Skin epidermis (tissue), 12 donors: Measurements from ENCODE around the gene C14orf180.
A peak's percentile ranks its signal among the peaks of the same experiment; 100 is the strongest.

Source experiments
- H3K27ac ChIP-seq, 21 experiments: fragments of 200-600 bp; sonication (generic) in 11 of 21; one replicate each; pipeline ENCODE4 v1.5.0; 2020; ENCODE audit warnings: mild to moderate bottlenecking in 3 of 21, inconsistent platforms in 2 of 21, moderate library complexity in 2 of 21
- H3K4me3 ChIP-seq, 7 experiments: fragments of 200-600 bp; sonication (generic) in 2 of 7; one replicate each; pipeline ENCODE4 v1.5.0; 2020; ENCODE audit warnings: inconsistent platforms in 2 of 7, mild to moderate bottlenecking in 2 of 7, moderate library complexity in 1 of 7

Gene C14orf180

DNA sequence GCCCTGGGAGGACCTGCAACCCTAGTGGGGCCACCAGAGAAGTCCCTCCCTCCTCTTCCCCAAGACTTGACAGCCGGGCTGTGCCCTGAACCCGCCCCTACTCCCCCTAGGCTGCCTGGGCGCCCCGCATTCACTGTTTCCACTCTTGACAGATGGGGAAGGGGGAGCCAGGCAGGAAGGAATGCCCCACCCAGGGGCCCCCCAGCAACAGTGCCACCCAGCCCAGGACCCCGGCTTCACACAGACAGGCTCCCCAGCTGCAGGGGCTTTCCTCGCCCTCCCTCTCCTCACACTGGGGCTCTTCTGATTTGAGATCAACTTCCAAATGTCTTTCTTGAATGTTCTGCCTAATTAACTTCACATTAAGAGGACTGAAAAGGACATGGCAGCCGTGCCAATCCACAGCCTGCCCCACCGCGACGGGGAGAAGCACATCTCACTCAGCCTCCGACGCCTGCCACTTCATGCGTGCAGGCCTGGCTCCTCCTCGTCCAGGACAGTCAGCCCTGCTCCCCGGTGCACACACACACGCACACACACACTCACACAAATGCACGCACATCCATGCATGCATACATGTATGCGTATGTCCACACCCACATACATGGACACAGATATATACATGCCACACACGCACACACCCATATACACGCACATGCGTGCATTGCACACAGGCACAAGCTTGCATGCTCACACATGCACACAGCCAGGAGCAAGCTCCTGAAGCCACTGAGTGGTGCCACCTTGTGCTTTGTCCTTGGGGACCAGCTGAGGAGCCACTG lies 19.6 kb upstream of the C14orf180 start:
- Histone ChIP-seq H3K27ac (no peak overlapping the region), H3K4me3 (no peak overlapping the region)

DNA sequence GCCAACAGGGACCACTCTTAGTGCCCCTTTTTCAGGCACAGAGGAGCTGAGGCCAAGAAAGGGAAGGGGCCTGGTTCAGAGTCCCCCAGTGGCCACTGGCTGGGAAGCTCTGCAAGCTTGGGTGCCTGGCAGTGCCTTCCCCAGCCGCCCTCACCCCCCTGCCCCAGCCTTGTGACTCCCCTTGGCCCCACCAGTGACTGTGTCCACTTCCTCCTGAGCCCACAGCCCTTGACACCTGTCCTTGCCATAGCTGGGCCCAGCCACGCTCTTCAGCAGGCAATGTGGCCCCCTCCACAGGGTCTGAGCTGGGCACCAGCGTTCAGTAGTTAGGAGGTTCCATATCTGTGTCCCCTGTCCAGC lies 19.0 kb upstream of the C14orf180 start:
- no peak overlapping the region for H3K27ac ChIP-seq
- no peak overlapping the region for H3K4me3 ChIP-seq

DNA sequence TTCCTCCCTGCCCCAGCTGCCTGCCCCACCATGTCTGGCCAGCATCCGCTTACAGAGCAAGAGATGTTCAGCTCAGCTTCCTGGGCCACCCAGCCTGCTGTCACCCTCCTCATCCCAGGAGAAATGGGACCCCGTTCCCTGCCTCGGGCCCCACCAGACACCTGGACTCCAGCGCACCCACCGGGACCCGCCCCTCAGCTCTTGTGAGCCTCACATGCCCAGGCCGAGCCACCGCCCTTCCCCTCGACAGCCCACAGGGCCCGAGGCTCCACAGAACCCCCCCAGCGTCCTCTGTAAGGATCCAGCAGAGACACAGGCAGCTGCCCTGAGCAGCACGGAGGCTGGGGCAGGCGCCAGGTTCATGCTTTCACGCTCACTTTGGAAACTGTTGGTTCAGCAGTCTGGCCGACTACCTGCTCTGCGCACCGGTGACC lies 18.4 kb upstream of the C14orf180 start:
- no peak overlapping the region for H3K27ac ChIP-seq

DNA sequence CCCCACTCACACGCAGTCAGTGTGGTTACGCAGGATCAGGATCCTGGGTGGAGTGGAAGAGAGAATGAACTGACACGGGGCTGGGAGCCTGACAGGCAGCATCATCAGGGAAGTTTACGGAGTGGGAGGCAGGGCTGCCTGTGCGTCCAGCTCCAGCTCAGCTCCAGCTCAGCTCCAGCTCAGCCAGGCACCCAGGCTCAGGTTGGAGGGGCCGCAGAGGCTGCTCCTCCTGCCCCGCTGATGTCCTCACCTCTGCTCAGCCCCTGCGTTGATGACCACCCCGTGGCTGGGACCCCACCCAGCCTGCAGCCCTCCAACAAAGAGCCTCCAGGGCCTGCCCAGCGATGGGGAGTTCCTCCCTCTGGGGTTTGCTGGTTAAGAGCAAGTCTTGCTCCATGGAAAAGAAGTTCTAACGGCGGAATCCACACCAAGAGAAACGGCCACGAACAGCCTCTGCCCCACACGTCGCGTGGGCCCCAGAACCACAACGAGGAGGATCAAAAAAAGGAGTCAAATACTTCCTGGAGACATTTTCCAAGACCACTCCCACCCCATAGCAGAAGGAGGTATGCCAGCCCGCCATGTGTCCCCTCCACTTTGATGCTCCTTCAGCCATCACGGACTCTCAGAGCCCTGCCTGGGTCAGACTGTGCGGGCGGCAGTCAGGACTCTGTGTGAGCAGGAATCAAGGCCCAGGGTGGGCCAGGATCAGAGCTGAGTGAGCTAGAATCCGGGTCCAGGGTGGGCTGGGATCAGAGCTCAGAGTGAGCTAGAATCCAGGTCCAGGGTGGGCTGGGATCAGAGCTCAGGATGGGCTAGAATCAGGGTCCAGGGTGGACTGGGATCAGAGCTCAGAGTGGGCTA lies 17.7 kb upstream of the C14orf180 start:
- H3K4me3 ChIP-seq: no peak overlapping the region
- peak overlapping the region in 1 of 21 experiments; percentile 10 for H3K27ac ChIP-seq

More for the DNA sequence above, 18.4 kb upstream of the C14orf180 start:
- no peak overlapping the region for H3K4me3 ChIP-seq

DNA sequence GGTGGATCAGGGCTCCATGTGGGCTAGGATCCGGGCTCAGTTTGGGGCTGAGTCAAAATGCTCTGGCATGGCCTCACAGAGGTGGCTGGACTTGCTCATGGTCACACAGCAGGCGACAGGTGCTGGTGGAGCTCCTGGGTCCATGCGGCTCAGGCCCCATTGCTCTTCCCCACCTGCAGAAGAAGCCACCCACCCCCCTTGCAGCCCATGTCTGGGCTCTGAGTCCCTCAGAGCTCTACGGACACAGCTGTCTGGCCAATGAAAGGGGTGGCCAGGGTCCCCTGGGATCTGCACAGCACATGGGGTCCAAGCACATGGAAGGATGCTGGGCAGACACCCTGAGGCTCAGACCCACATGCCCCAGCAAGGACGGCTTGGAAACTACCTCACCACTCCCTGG lies 17.0 kb upstream of the C14orf180 start:
- H3K27ac ChIP-seq: peak overlapping the region in 1 of 21 experiments; percentile 10
- no peak overlapping the region for H3K4me3 ChIP-seq

DNA sequence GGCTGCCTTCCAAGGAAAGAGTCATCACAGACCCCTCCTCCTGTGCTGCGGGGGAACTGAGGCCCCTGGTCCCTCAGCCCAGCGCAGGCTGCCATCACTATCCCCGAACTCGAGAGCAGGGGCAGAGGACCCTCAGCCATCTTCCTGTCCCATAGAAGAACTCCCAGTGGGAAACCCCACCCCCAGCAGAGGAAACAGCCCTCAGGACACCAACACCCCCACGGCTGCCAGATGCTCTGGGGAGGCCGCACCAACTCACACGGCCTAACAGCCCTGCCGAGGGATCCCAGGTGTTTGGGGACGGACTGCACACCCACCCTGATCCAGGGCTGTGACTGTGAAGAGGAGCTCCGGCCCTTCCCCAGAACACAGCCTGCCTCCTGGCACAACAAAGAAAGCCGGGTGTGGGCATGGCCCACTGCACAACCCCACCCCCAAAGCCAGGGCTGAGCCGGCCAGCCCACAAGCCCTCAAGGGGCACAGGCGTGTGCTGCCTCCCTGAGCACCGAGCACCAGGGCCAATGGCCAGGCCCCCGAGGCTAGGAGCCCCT lies 16.3 kb upstream of the C14orf180 start:
- Histone ChIP-seq H3K27ac (no peak overlapping the region), H3K4me3 (no peak overlapping the region)

DNA sequence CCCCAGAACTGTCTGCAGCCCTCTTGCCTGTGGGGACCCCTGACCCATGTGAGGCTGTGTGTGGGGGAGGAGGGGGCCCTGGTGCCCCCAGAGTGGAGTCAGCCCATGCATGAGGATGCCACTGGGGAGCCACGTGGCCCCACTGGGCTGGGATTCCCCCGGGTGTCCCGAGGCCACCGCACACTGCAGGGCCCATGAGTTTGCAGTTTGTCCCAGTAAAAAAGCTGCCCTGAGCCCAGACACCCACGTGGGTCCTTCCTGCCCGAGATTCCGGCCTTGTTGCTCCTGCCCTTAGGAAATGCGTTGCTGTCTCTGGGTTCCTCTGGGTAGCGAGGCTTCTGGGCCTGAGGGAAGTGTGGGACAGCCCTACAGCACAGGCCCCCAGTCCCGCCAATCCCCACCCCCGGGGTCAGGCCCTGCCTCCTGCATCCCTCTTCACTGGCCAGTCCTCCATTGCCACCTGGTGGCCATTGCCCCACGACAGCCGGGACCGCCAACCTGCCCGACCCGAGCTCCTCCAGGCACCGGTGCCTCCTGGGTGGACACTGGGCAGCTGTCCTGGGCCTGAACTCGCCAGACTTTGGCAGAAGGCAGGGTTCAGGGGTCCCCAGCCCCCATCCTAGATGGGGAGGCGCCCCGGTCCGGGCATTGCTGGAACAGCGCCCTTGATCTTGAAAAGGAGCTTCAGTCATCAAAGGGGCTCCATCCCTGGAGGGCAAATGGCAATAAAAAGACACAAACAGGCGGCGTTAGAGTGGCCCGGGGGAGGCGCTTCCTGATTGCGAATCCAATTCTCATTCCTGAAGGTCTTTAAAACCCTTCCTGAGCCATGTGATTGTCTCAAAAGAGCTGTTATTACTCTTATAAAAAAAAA lies 15.6 kb upstream of the C14orf180 start:
- H3K27ac ChIP-seq: no peak overlapping the region
- H3K4me3 ChIP-seq: no peak overlapping the region

DNA sequence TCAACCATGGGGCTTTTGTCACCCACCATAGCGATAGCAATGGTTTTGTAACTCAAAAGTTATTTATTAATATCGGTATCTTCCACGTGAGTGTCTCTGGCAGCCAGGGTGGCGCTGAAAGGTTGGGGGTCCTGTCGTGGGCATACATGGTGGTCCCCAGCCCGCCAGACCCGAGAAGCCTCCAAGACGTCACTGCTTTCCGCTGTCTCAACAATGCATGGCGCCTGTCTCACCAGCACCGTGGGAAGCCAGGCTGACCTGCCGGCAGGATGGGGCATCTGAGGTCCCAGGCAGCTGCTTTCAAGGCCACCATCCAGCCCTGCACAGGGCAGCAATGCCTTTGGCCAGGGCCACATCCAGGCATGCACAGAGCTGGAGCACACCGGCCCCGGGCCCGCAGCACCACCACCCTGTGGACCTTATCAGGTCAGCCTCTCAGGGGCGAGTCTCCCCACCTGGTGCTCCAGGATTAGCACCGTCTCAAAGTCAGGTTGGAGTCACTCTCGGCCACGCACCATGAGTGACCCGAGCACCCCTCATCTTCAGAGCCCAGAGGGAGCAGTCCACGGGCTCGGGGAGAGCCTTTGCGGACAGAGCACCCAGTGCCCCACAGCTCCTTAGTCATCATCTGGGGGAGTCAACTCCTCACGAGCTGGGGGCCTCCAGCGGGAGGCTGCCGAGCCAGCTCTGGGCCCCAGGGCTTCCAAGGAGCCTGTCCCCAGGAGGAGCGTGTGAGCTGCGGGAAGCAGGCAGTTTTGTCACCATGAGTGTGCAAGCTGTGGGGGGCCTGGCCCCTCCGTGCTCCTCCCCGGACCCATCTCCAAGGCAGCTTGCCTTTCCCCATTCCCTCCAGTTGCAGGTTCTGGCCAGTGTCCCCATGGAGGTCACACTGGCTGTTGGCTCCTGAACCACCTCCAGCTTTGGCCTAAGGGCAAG lies 14.6 kb upstream of the C14orf180 start:
- H3K4me3 ChIP-seq: no peak overlapping the region
- no peak overlapping the region for H3K27ac ChIP-seq

DNA sequence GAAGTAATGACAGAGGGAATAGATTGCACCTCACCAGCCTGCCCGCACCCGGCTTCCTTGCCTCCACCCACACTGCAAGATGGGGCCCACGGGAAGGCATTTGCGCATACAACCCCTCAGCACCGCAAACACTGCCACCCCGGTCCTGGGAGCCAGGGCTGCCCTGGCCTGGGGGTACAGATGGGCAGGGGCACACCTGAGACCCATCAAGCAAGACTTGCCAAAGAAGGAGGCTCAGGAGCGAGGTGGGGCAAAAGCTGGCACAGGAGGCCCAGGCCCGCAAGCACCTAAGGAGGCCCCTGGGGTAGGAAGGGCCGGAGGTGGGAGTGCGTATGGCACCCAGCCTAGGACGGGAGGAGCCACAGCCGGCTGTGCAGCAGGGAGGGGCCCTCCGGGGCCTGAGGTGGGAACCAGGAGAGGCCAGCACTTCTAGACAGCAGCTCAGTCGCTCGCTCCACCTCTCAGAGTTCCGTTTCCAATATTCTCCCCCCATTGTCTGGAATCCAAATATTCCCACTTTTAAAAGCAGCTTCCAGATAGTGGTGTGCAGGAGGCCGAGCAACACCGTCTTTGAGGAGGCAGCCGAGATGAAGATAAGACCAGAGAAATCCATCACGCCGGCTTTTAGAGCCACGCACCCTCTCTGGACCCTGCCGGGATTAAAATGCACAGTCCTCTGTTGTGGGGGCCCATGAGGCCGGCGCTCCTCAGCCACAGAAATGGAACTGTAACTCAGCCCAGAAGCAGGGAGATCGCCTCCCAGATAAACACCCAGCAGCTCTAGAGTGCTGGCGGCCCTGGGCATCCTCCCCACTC lies 12.2 kb upstream of the C14orf180 start:
- no peak overlapping the region for H3K4me3 ChIP-seq

DNA sequence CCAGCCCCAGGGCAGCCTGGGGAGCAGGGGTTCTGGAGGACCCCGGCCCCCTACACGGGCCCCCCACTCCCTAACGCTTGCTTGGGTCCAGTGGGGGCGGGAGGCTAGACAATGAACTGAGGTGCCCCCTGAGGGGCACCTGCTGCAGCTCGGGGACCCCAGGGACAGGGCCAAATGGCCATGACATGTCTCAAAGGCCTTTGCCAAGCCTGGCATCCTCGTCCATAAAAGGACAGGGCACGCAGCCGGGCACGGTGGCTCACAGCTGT lies 11.7 kb upstream of the C14orf180 start:
- Histone ChIP-seq H3K4me3 (no peak overlapping the region), H3K27ac (no peak overlapping the region)

More for the DNA sequence above, 12.2 kb upstream of the C14orf180 start:
- peak overlapping the region in 1 of 21 experiments; percentile 43 for H3K27ac ChIP-seq

DNA sequence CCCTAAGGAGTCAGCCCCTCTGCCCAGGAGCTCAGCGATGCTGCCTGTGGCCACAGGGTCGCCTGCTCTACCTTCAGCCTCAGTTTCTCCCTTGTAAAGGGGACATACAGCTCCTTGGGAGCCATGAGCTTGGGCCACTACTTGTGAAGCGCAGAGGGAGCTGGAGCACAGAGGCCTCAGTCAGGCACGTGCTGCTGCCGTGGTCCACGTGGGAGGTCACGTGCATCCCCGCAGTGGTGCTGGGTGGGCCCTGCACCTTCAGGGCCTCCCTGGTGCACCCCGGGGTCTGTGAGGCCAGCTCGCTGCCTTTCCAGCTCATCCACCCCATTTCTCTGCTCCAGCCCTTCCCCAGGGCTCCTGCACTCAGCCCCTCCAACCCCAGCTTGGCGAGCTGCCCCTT lies 10.9 kb upstream of the C14orf180 start:
- H3K4me3 ChIP-seq: no peak overlapping the region
- peak overlapping the region in 2 of 21 experiments; percentile 41 to 52 for H3K27ac ChIP-seq

DNA sequence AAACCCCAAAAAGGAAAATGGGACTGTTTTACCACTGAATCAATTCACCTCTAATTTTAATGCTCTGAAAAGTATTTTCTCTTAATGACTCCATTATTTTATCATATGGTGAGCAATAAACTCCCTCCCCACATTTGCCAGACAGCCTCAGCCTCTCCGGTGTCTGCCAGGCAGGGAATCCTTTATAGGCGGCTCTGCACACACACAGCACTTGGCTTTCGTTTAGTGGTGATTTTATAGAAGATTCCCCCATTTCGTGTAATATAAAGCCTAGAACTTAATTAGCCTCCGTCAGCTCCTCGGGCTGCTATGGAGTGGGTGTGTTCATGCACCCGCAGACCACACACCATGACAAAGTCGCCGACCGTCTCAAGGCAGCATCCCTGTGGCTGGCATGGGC lies 10.1 kb upstream of the C14orf180 start:
- H3K4me3 ChIP-seq: no peak overlapping the region
- H3K27ac ChIP-seq: peak overlapping the region in 2 of 21 experiments; percentile 41 to 52

DNA sequence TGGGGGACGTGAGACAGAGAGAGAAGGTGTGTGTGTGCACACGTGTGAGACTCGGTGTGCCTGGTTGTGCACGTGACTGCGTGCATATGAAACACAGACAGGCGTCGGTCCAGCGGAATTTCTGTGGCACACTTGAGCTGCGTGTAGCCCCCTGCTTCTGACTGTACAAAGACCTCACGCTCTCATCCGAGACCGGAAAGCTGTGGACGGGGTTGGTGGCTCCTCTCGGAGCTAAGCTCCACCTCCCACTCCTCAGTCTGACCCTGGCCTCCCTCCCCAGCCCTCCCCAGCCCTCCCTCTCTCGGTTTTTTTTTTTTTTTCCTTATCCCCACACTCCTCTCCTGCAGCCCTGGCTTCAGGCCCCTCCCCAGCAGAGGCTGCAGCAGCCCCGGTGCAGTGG lies 8.3 kb upstream of the C14orf180 start:
- Histone ChIP-seq H3K4me3 (no peak overlapping the region), H3K27ac (no peak overlapping the region)

DNA sequence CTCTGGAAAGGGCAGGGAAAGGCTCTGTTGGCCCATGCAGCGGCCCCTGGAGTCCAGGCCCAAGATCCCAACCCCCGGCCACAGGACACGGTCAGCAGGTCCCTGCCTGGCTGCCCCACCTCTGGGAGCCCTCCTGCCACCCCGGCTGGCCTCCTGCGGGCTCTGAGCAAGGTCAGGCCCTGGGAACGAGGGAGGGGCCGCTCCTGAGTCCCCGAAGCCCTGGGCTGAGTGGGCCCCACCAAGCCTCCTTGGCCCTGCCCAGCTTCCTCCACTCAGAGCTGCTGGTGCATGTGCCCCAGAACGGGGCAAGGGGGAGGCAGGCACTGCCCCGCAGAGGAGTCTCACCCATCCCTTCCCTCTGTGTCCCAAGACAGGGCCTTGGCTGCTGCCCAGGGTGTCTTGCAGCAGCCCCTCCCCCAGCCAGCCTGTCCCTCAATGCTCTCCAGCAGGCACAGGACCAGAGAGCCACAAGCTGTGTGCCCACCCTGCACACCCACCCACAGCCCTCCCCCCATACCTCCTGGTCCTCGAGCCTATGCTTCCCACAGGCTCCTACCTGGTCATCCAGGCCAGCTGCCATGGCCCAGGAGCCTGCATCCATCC lies 7.4 kb upstream of the C14orf180 start:
- H3K27ac ChIP-seq: no peak overlapping the region
- H3K4me3 ChIP-seq: no peak overlapping the region

DNA sequence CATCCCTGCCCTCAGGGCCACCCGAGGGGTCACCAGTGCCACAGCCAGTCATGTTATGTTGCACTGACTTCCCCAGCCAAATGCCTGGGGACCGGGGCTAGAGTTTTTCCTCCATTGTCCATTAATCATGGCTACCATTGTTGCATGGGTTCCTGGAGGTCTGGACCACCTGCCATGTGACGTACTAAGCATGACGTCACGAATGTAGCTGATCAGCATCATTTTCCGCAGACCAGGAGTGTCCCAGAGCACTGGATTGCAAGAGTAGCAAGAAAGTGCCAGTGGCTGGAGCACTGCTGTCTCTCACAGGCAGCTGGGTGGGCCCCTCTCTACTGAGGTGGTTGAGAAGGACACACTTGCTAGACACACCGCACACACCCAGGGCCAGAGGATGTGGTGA lies 6.9 kb upstream of the C14orf180 start:
- no peak overlapping the region for H3K4me3 ChIP-seq
- no peak overlapping the region for H3K27ac ChIP-seq

DNA sequence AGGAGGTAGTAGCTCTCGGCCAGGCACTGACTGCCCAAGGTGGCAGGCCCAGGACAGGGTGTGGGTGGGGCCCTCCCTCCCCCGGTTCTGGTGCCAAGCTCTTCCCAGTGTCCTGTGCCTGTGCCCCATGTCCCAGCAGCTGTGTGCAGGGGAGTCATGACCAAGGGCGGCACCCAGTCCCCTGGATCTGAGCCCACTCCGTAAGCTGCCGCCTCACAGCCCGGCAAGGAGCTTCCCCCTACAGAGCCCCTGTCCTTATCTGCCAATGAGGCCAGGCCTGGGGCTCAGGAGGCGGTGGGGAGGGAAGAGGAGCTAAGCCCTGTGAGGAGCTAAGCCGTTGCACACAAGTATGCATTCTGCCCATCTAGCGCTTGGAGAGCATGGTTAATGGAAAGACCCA lies 5.6 kb upstream of the C14orf180 start:
- H3K4me3 ChIP-seq: no peak overlapping the region
- H3K27ac ChIP-seq: no peak overlapping the region

DNA sequence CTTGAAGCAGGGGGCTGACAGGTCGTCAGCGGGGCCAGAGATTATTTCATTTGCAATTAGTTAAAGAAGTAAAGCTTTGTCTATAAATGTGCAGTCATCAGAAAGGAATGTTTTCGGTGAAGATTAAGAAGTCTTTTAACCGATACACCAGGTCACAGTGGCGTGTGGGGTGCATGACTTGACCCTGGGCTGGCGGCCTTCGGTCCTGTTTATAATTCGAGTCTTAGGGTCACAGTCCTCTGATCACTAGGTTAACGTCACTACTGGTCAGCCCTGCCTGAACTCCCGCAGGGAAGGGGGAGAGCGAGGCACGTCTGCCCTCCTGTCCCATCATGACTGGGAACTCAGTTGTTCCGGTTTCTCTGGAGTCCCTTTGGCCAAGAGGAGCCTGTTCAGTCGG lies 5.0 kb upstream of the C14orf180 start:
- Histone ChIP-seq H3K4me3 (no peak overlapping the region), H3K27ac (no peak overlapping the region)
